CD4-positive, alpha-beta T cell (primary cell): Measurements from ENCODE around the gene GRIA4. TPM values are rescaled to one million over a fixed set of nuclear protein-coding genes. Genes with fewer than 3 reads are reported as not detected.

ENCODE experiments used
- ATAC-seq: fragments of 200-7000 bp; cut with Tn5 transposase; one replicate; pipeline ENCODE4 v1.10.0; 2022; ENCODE audit warnings: mild to moderate bottlenecking; ENCODE audit not compliant: poor library complexity
- CTCF ChIA-PET: fragments of 350-600 bp; sonication (Branson Sonifier 250); formaldehyde crosslinking; loops from one replicate; lab custom pipeline; 2021; ENCODE audit warnings: antibody characterized with exemption, inconsistent platforms; lab: Charles Lee
- POLR2A ChIA-PET: fragments of 350-600 bp; sonication (Branson Sonifier 250); formaldehyde crosslinking; loops from one replicate; lab custom pipeline; 2021; ENCODE audit warnings: antibody characterized with exemption, inconsistent platforms; lab: Charles Lee
- DNase-seq, 14 experiments: peaks; one replicate each; pipeline ENCODE4 v3.0.0-alpha.2; 2013 to 2020; ENCODE audit warnings: mixed read lengths in 2 of 14
- H3K27ac ChIP-seq, 2 donors: one replicate each; pipeline versions ENCODE4 v1.5.1 to v1.7.0; 2013; ENCODE audit warnings: low read length in 2 of 2, low read depth in 1 of 2, mild to moderate bottlenecking in 1 of 2
- H3K27me3 ChIP-seq, 2 experiments: 1 replicate in 1 of 2; 2 replicates in 1 of 2; pipeline versions ENCODE4 v1.6.1 to v1.7.0; 2013; ENCODE audit warnings: low read length in 2 of 2, control low read depth in 1 of 2, mild to moderate bottlenecking in 1 of 2, moderate library complexity in 1 of 2; ENCODE audit not compliant: insufficient read depth in 2 of 2, control insufficient read depth in 1 of 2
- H3K36me3 ChIP-seq: one replicate; pipeline ENCODE4 v1.6.1; 2013; ENCODE audit warnings: low read length, control low read depth; ENCODE audit not compliant: insufficient read depth
- H3K4me1 ChIP-seq: one replicate; pipeline ENCODE4 v1.6.1; 2013; ENCODE audit warnings: low read length, control low read depth; ENCODE audit not compliant: insufficient read depth
- H3K4me3 ChIP-seq: one replicate; pipeline ENCODE4 v1.5.1; 2013; ENCODE audit warnings: mild to moderate bottlenecking, low read length, moderate library complexity
- H3K9me3 ChIP-seq, 2 experiments: 1 replicate in 1 of 2; 2 replicates in 1 of 2; pipeline versions ENCODE4 v1.6.1 to v1.7.0; 2013; ENCODE audit warnings: low read length in 2 of 2, mild to moderate bottlenecking in 2 of 2, control low read depth in 1 of 2, moderate library complexity in 1 of 2; ENCODE audit not compliant: control insufficient read depth in 1 of 2, insufficient read depth in 1 of 2
- H3K27ac Mint-ChIP-seq: one replicate; pipeline ENCODE4 v1.8.0; 2020; ENCODE audit warnings: mixed read lengths
- H3K27me3 Mint-ChIP-seq: one replicate; pipeline ENCODE4 v1.8.0; 2021; ENCODE audit warnings: mixed read lengths
- H3K36me3 Mint-ChIP-seq: one replicate; pipeline ENCODE4 v1.8.0; 2021; ENCODE audit warnings: low read depth, mixed read lengths
- H3K4me1 Mint-ChIP-seq: one replicate; pipeline ENCODE4 v1.8.0; 2021; ENCODE audit warnings: low read depth, mixed read lengths
- H3K4me3 Mint-ChIP-seq: one replicate; pipeline ENCODE4 v1.8.0; 2020; ENCODE audit warnings: mild to moderate bottlenecking, mixed read lengths
- H3K9me3 Mint-ChIP-seq: one replicate; pipeline ENCODE4 v1.8.0; 2020; ENCODE audit warnings: mixed read lengths
- intact Hi-C, 2 experiments: fragments of 100-400 bp; cut with DNase I in 1 of 2; cut with micrococcal nuclease in 1 of 2; formaldehyde crosslinking; loops; one replicate each; pipeline versions ENCODE4 v1.15.1 to v1.9.0; 2023 to 2025; cut with DNase I, micrococcal nuclease
- total RNA-seq, 174 experiments: library from RNA in 2 of 174; stranded (reverse) in 2 of 174; gene quantifications; one replicate each; pipeline ENCODE4 v1.2.3 and lab custom pipeline; 2021 to 2026
- TF ChIP-seq, protein P1 (sequence below): fragments of 200-600 bp; IDR thresholded peaks from one replicate; pipeline ENCODE4 v1.8.0; 2022; ENCODE audit warnings: antibody characterized with exemption, mild to moderate bottlenecking

GRIA4 gene
- total RNA-seq, 2 experiments from 2014 or later: not detected

GRCh38 chr11:105670811-105671210, 60.9 kb downstream of the GRIA4 start:
- H3K27ac Mint-ChIP-seq: no peak overlapping the region
- ChIA-PET CTCF (no interaction called here), POLR2A (no interaction called here)
- peaks cover 6% of the 10 kb centered on the region for H3K9me3 Mint-ChIP-seq
- no peak overlapping the region for H3K4me3 Mint-ChIP-seq
- Histone ChIP-seq H3K27ac (no peak overlapping the region), H3K4me3 (no peak overlapping the region), H3K36me3 (no peaks in the 10 kb centered on the region), H3K27me3 (no peaks in the 10 kb centered on the region), H3K9me3 (no peaks in the 10 kb centered on the region), H3K4me1 (no peaks in the 10 kb centered on the region)
- no peaks in the 10 kb centered on the region for H3K4me1 Mint-ChIP-seq
- intact Hi-C loops: no loop called here
- ATAC-seq: no peak
- no peaks in the 10 kb centered on the region for H3K36me3 Mint-ChIP-seq
- no peak for DNase-seq
- TF ChIP-seq, protein P1, sequence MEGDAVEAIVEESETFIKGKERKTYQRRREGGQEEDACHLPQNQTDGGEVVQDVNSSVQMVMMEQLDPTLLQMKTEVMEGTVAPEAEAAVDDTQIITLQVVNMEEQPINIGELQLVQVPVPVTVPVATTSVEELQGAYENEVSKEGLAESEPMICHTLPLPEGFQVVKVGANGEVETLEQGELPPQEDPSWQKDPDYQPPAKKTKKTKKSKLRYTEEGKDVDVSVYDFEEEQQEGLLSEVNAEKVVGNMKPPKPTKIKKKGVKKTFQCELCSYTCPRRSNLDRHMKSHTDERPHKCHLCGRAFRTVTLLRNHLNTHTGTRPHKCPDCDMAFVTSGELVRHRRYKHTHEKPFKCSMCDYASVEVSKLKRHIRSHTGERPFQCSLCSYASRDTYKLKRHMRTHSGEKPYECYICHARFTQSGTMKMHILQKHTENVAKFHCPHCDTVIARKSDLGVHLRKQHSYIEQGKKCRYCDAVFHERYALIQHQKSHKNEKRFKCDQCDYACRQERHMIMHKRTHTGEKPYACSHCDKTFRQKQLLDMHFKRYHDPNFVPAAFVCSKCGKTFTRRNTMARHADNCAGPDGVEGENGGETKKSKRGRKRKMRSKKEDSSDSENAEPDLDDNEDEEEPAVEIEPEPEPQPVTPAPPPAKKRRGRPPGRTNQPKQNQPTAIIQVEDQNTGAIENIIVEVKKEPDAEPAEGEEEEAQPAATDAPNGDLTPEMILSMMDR: no peak
- H3K27me3 Mint-ChIP-seq: no peaks in the 10 kb centered on the region

DNA sequence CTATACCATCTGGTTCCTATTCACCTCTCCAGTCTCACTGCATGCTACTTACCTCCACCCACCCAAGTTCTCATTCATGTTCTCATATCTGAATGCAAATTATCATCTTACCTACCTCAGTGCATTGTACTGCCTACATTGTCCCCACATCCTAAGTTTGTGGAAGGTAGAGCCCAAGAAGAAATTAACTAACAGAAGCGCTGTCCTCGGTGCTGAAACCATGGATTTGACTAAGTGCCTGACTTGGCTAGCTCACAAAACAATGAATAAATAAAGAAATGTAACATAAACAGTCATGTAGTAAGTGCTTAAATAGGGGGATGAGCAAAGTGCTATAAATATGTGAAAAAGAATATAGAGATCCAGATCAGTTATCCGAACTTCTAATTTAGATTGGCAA, 63.2 kb downstream of the GRIA4 start:
- no peak for ATAC-seq
- Histone ChIP-seq H3K27ac (no peak overlapping the region), H3K4me1 (no peaks in the 10 kb centered on the region), H3K4me3 (no peak overlapping the region), H3K9me3 (no peaks in the 10 kb centered on the region), H3K36me3 (no peaks in the 10 kb centered on the region), H3K27me3 (no peaks in the 10 kb centered on the region)
- Mint-ChIP-seq H3K27ac (no peak overlapping the region), H3K9me3 (peaks cover 6% of the 10 kb centered on the region), H3K4me3 (no peak overlapping the region), H3K36me3 (no peaks in the 10 kb centered on the region), H3K4me1 (no peaks in the 10 kb centered on the region), H3K27me3 (no peaks in the 10 kb centered on the region)
- intact Hi-C loops: no loop called here
- peak in 2 of 14 experiments; percentile 1 to 2 for DNase-seq
- TF ChIP-seq, protein P1: no peak
- POLR2A ChIA-PET: no interaction called here
- CTCF ChIA-PET: no interaction called here

DNA sequence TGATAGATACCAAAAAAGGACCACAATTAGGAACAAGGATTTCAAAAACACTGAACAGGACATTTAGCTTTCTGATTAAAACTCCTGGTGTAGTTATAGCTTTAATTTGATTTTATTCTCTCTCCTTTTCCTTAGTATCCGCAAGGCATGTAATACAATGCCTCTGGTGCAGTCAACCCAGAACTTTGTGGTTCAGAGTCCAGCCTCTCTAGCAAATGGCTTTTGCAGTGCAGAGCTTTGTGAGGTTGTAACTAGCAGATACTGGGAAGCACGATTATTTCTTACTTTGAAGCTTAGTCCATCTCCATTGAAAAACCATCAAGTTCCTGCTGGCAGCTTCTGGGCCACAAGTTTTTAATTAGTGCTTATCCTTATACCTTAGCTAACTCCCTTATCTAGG, 79.8 kb downstream of the GRIA4 start:
- CTCF ChIA-PET: no interaction called here
- POLR2A ChIA-PET: no interaction called here
- no peak for DNase-seq
- H3K27ac Mint-ChIP-seq: no peak overlapping the region
- Histone ChIP-seq H3K27ac (no peak overlapping the region), H3K27me3 (no peaks in the 10 kb centered on the region), H3K36me3 (no peaks in the 10 kb centered on the region), H3K4me1 (no peaks in the 10 kb centered on the region), H3K9me3 (peaks cover 0 to 4% of the 10 kb centered on the region in 2 experiments), H3K4me3 (no peak overlapping the region)
- no peaks in the 10 kb centered on the region for H3K9me3 Mint-ChIP-seq
- H3K4me3 Mint-ChIP-seq: no peak overlapping the region
- ATAC-seq: no peak
- no peaks in the 10 kb centered on the region for H3K4me1 Mint-ChIP-seq
- H3K27me3 Mint-ChIP-seq: no peaks in the 10 kb centered on the region
- TF ChIP-seq, protein P1: no peak
- H3K36me3 Mint-ChIP-seq: no peaks in the 10 kb centered on the region
- intact Hi-C loops: no loop called here
